ENCODE data around the gene RS1. TPM values are rescaled to one million over a fixed set of nuclear protein-coding genes. Genes with fewer than 3 reads are reported as not detected.

RS1 gene
- total and polyA plus RNA-seq, 2 of the 13 experiments (the other 11 are each of a cell fraction or from before 2014, with no cell fraction given) = not detected

DNA sequence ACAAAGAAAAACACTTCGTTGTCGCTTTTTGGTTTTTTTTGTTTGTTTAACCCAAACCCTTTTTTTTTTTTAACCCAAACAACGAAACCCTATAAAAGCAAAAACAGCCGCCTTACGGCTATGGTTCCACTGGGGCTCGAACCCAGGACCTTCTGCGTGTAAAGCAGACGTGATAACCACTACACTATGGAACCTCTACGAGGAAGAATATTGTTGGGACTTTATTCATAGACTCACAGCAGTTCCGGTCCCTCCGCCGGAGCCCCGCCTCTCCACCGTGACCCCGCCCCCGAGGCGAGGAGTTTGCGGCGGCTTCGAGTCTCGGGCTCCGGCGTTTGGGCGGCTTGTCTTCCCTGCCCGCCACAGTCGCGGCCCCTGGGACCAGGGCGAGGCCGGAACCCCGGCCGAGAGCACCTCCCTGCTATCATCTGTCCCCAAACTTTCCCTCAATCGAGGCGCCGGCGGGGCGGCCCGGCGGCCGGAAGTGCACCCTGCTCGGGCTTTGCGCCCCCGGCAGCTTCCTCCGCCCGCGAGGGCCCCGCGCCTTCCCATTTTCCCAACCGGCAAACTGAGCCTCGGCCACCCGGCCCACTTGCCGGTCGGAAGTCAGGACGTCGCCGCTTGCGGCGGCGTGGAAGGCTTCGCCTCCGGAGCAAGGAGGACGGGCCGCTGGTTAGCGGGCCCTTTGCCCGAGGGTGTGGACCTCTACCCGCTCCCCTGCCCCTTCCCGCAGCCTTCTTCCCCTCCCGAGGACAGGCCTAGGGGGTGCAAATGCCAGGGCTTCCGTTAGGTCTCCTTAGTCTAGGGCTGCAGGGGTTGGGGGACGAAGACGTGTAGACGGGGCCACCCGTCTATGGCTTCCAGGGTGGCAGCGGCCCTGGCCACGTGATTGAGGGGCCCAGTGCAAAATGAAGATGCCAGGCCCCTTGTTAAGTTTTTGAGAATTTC, 3.2 kb upstream of the RS1 start (continued):
- TF ChIP-seq, protein P1, sequence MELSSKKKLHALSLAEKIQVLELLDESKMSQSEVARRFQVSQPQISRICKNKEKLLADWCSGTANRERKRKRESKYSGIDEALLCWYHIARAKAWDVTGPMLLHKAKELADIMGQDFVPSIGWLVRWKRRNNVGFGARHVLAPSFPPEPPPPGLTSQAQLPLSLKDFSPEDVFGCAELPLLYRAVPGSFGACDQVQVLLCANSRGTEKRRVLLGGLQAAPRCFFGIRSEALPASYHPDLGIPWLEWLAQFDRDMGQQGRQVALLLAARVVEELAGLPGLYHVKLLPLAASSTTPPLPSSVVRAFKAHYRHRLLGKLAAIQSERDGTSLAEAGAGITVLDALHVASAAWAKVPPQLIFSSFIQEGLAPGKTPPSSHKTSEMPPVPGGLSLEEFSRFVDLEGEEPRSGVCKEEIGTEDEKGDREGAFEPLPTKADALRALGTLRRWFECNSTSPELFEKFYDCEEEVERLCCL (CRISPR knock-in tag; IDR thresholded peaks at IDR 0.05; ENCODE audit: borderline replicate concordance) = no peak
- TF ChIP-seq ZNF260 (CRISPR knock-in tag; IDR thresholded peaks at IDR 0.05; ENCODE audit: borderline replicate concordance, low read depth) (no peak), TMF1 (CRISPR knock-in tag; IDR thresholded peaks at IDR 0.05; ENCODE audit: low read depth) (no peak), ZZZ3 (CRISPR knock-in tag; IDR thresholded peaks at IDR 0.05; ENCODE audit: borderline replicate concordance) (no peak), AGO1 (IDR thresholded peaks at IDR 0.05; ENCODE audit: low read depth, low read length, poor library complexity, severe bottlenecking) (no peak), TEAD2 (CRISPR knock-in tag; IDR thresholded peaks at IDR 0.05) (no peak), ZNF451 (CRISPR knock-in tag; IDR thresholded peaks at IDR 0.05) (no peak), DBP (CRISPR knock-in tag; IDR thresholded peaks at IDR 0.05; ENCODE audit: not compliant biosample characterization) (no peak), EHMT2 (IDR thresholded peaks at IDR 0.05; ENCODE audit: borderline replicate concordance, low read depth, low read length) (no peak), EED (CRISPR knock-in tag; IDR thresholded peaks at IDR 0.05) (no peak), ZNF343 (CRISPR knock-in tag; IDR thresholded peaks at IDR 0.05) (no peak), CCDC6 (CRISPR knock-in tag; IDR thresholded peaks at IDR 0.05) (peak; percentile 31; the same call in 1 of the 2 replicates), ZNF549 (CRISPR knock-in tag; IDR thresholded peaks at IDR 0.05) (no peak), DNMT3B (CRISPR knock-in tag; conservative IDR thresholded peaks at IDR 0.05) (no peak)
- TF ChIP-seq, protein P2, sequence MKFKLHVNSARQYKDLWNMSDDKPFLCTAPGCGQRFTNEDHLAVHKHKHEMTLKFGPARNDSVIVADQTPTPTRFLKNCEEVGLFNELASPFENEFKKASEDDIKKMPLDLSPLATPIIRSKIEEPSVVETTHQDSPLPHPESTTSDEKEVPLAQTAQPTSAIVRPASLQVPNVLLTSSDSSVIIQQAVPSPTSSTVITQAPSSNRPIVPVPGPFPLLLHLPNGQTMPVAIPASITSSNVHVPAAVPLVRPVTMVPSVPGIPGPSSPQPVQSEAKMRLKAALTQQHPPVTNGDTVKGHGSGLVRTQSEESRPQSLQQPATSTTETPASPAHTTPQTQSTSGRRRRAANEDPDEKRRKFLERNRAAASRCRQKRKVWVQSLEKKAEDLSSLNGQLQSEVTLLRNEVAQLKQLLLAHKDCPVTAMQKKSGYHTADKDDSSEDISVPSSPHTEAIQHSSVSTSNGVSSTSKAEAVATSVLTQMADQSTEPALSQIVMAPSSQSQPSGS (CRISPR knock-in tag; IDR thresholded peaks at IDR 0.05) = no peak
- TF ChIP-seq, protein P3, sequence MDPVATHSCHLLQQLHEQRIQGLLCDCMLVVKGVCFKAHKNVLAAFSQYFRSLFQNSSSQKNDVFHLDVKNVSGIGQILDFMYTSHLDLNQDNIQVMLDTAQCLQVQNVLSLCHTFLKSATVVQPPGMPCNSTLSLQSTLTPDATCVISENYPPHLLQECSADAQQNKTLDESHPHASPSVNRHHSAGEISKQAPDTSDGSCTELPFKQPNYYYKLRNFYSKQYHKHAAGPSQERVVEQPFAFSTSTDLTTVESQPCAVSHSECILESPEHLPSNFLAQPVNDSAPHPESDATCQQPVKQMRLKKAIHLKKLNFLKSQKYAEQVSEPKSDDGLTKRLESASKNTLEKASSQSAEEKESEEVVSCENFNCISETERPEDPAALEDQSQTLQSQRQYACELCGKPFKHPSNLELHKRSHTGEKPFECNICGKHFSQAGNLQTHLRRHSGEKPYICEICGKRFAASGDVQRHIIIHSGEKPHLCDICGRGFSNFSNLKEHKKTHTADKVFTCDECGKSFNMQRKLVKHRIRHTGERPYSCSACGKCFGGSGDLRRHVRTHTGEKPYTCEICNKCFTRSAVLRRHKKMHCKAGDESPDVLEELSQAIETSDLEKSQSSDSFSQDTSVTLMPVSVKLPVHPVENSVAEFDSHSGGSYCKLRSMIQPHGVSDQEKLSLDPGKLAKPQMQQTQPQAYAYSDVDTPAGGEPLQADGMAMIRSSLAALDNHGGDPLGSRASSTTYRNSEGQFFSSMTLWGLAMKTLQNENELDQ (CRISPR knock-in tag; IDR thresholded peaks at IDR 0.05; ENCODE audit: borderline replicate concordance) = no peak
- TF ChIP-seq, protein P4, sequence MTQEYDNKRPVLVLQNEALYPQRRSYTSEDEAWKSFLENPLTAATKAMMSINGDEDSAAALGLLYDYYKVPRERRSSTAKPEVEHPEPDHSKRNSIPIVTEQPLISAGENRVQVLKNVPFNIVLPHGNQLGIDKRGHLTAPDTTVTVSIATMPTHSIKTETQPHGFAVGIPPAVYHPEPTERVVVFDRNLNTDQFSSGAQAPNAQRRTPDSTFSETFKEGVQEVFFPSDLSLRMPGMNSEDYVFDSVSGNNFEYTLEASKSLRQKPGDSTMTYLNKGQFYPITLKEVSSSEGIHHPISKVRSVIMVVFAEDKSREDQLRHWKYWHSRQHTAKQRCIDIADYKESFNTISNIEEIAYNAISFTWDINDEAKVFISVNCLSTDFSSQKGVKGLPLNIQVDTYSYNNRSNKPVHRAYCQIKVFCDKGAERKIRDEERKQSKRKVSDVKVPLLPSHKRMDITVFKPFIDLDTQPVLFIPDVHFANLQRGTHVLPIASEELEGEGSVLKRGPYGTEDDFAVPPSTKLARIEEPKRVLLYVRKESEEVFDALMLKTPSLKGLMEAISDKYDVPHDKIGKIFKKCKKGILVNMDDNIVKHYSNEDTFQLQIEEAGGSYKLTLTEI (CRISPR knock-in tag; conservative IDR thresholded peaks at IDR 0.05) = no peak
- TF ChIP-seq, protein P5, sequence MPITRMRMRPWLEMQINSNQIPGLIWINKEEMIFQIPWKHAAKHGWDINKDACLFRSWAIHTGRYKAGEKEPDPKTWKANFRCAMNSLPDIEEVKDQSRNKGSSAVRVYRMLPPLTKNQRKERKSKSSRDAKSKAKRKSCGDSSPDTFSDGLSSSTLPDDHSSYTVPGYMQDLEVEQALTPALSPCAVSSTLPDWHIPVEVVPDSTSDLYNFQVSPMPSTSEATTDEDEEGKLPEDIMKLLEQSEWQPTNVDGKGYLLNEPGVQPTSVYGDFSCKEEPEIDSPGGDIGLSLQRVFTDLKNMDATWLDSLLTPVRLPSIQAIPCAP (CRISPR knock-in tag; IDR thresholded peaks at IDR 0.05; ENCODE audit: low read depth) = no peak
